ENCODE data around the gene ADAM11.

The ADAM11 gene

DNA sequence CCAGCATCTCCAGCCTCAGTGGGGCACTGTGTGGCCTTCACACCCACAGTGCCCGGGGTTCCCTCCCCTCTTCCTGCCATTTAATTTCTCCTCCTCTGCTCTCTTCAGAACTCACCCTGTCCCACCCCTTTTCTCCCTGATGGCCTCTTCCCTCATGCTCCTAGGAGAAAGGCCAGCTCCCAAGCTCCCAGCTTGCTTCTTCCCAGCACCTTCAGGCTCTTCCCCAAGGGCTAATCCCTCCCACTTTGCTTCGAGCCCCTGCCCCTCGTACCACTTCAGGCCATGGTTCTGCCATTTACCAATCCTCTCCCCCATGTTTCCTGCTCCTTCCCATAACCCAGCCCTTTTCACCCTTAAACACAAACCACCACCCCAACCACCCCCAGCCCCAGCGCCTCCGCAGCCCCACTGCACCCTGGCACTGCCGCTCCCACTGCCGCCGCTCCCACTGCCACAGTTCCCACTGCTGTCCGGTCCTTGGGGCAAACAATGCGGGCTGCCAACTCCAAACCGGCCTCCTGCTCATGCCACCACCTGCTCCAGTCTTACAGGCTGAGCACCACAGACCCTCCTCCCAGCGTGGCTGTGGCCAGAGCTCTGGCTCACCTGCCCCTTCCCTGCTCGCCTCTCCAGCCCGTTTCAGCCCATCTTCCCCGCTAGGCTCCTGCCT is 28.6 kb downstream of the ADAM11 start:
- no peaks in the 10 kb centered on the region for H3K27me3 ChIP-seq (ENCODE audit: insufficient read depth, low read depth, severe bottlenecking)
- no peaks in the 10 kb centered on the region for H3K36me3 ChIP-seq
- TF ChIP-seq, protein P1, sequence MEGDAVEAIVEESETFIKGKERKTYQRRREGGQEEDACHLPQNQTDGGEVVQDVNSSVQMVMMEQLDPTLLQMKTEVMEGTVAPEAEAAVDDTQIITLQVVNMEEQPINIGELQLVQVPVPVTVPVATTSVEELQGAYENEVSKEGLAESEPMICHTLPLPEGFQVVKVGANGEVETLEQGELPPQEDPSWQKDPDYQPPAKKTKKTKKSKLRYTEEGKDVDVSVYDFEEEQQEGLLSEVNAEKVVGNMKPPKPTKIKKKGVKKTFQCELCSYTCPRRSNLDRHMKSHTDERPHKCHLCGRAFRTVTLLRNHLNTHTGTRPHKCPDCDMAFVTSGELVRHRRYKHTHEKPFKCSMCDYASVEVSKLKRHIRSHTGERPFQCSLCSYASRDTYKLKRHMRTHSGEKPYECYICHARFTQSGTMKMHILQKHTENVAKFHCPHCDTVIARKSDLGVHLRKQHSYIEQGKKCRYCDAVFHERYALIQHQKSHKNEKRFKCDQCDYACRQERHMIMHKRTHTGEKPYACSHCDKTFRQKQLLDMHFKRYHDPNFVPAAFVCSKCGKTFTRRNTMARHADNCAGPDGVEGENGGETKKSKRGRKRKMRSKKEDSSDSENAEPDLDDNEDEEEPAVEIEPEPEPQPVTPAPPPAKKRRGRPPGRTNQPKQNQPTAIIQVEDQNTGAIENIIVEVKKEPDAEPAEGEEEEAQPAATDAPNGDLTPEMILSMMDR (IDR thresholded peaks at IDR 0.05; ENCODE audit: low read depth, low read length) = no peak
- no peak for DNase-seq
- no peak overlapping the region for H3K27ac ChIP-seq
- no peaks in the 10 kb centered on the region for H3K9me3 ChIP-seq (ENCODE audit: severe bottlenecking)
- H3K4me3 ChIP-seq (ENCODE audit: low read depth, low read length) = no peak overlapping the region

DNA sequence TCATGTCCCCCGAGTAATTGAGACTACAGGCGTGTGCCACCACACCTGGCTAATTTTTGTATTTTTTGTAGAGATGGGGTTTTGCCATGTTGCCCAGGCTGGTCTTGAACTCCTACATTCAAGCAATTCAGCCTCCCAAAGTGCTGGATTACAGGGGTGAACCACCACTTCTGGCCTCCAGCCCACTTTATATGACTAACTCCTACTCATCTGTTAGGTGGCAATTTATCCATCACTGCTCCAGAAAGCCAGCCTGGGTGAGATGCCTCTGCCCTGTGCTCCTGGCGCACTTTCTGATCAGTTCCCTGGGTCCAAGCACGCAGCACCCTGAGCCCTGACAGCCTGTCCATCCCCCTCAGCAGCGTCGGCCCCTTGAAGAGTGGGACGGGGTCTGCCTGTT is 29.4 kb downstream of the ADAM11 start:
- Histone ChIP-seq H3K27ac (no peak overlapping the region), H3K36me3 (no peaks in the 10 kb centered on the region), H3K4me3 (ENCODE audit: low read depth, low read length) (no peak overlapping the region), H3K27me3 (ENCODE audit: insufficient read depth, low read depth, severe bottlenecking) (no peaks in the 10 kb centered on the region), H3K9me3 (ENCODE audit: severe bottlenecking) (no peaks in the 10 kb centered on the region)
- TF ChIP-seq, protein P1 (IDR thresholded peaks at IDR 0.05; ENCODE audit: low read depth, low read length) = no peak
- DNase-seq = no peak

DNA sequence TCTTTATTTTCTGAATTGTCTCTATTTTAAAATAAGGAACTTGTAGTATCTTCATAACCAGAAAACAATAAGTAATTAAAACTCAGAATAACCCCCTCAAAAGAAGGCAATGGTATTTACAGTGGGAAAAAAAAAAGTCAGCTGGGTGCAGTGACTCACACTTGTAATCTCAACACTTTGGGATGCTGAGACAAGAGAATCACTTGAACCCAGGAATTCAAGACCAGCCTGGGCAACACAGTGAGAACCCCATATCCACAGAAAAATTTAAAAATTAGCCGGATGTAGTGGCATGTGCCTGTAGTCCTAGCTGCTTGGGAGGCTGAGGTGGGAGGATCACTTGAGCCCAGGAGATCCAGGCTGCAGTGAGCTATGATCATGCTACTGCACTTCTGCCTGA is 33.5 kb downstream of the ADAM11 start:
- no peak for DNase-seq
- no peaks in the 10 kb centered on the region for H3K9me3 ChIP-seq (ENCODE audit: severe bottlenecking)
- no peak overlapping the region for H3K4me3 ChIP-seq (ENCODE audit: low read depth, low read length)
- no peaks in the 10 kb centered on the region for H3K27me3 ChIP-seq (ENCODE audit: insufficient read depth, low read depth, severe bottlenecking)
- TF ChIP-seq, protein P1 (IDR thresholded peaks at IDR 0.05; ENCODE audit: low read depth, low read length) = no peak
- H3K36me3 ChIP-seq = peaks cover 3% of the 10 kb centered on the region
- no peak overlapping the region for H3K27ac ChIP-seq

DNA sequence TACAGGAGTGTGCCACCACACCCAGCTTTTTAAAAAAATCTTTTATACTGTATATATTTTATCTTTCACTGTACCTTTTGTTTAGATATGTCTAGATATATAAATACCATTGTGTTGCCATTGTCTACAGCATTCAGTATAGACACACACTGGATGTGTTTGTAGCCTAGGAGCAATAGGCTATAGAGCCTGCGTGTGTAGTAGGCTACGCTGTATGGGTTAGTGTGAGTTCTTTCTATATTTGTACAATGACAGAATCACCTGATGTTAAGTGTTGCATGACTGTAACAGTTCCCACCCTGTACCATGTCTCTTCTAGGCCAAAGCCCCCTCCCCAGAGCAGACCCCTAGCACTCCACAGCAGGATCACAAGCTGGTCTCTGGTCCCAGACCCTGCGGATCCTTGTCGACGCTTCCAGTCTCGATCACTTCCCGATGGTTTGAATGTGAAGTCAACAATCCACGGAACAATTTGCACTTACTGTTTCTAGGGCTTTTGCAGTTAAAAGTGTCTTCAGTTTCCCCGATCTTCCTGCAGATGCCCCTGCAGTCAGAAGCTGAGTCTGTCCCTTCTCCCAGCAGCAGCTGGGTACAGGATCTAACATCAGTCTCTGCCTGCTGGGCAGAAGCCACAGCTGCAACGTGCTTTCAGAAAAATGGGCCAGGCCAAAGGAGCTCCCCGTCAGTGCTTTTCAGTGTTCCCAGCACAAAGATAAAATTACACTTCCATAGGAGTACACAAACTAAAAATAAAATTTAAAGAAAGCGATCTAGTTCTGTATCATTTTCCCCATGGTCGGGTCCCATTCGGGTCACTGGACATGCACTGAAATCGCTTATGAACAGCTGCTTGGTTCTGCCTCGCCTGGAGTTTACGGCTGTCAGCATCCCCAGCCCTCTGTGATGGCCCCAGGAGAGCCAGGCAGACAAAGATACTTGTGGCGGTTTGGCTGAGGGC is 35.4 kb downstream of the ADAM11 start:
- no peak for DNase-seq
- Histone ChIP-seq H3K9me3 (ENCODE audit: severe bottlenecking) (no peaks in the 10 kb centered on the region), H3K27ac (no peak overlapping the region), H3K36me3 (peaks cover 21% of the 10 kb centered on the region), H3K4me3 (ENCODE audit: low read depth, low read length) (no peak overlapping the region), H3K27me3 (ENCODE audit: insufficient read depth, low read depth, severe bottlenecking) (no peaks in the 10 kb centered on the region)
- TF ChIP-seq, protein P1 (IDR thresholded peaks at IDR 0.05; ENCODE audit: low read depth, low read length) = no peak

DNA sequence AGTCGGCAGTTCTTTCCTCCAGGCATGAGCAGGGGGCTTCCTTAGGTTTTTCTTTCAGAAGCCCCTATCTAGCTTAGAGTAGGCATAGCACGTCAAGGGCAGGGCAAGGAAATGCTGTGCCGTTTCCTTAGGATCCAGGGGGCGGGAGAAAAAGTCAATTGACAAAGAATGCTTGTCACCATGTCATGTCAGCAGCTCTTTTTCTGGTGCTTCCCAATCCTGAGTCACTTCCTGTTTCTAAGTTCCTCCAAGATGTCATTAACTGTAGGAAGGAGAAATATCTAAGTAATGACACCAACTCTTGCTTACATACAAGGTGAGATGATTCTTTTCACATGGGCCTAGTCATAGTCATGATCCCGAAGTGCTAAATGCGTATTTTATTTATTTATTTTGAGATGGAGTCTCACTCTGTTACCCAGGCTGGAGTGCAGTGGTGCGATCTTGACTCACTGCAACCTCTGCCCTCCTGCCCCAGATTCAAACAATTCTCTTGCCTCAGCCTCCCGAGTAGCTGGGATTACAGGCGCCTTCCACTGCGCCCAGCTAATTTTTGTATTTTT is 36.1 kb downstream of the ADAM11 start:
- Histone ChIP-seq H3K9me3 (ENCODE audit: severe bottlenecking) (no peaks in the 10 kb centered on the region), H3K27ac (no peak overlapping the region), H3K36me3 (peaks cover 28% of the 10 kb centered on the region), H3K4me3 (ENCODE audit: low read depth, low read length) (no peak overlapping the region), H3K27me3 (ENCODE audit: insufficient read depth, low read depth, severe bottlenecking) (no peaks in the 10 kb centered on the region)
- DNase-seq = no peak
- TF ChIP-seq, protein P1 (IDR thresholded peaks at IDR 0.05; ENCODE audit: low read depth, low read length) = no peak

Measured in WERI-Rb-1 (cell line).